Duodenal mucosa (tissue), 2 donors: Measurements from ENCODE around the gene ABCG8.

Experiments
- H3K27ac ChIP-seq: one replicate; pipeline ENCODE4 v1.7.0; 2013; ENCODE audit warnings: low read depth, low read length
- H3K27me3 ChIP-seq, 2 donors: one replicate each; pipeline ENCODE4 v1.7.0; 2013; ENCODE audit warnings: low read length in 2 of 2, control low read depth in 1 of 2; ENCODE audit not compliant: insufficient read depth in 2 of 2, control insufficient read depth in 1 of 2
- H3K36me3 ChIP-seq, 2 donors: one replicate each; pipeline ENCODE4 v1.7.0; 2013; ENCODE audit warnings: low read length in 2 of 2, control low read depth in 1 of 2; ENCODE audit not compliant: insufficient read depth in 2 of 2, control insufficient read depth in 1 of 2
- H3K4me1 ChIP-seq, 2 donors: one replicate each; pipeline ENCODE4 v1.7.0; 2013; ENCODE audit warnings: low read length in 2 of 2, control low read depth in 1 of 2; ENCODE audit not compliant: insufficient read depth in 2 of 2, control insufficient read depth in 1 of 2
- H3K4me3 ChIP-seq, 2 donors: one replicate each; pipeline ENCODE4 v1.7.0; 2013; ENCODE audit warnings: low read length in 2 of 2, low read depth in 1 of 2
- H3K9ac ChIP-seq, 2 donors: one replicate each; pipeline ENCODE4 v1.7.0; 2013; ENCODE audit warnings: low read length in 2 of 2, low read depth in 1 of 2
- H3K9me3 ChIP-seq, 2 donors: one replicate each; pipeline ENCODE4 v1.7.0; 2013; ENCODE audit warnings: low read length in 2 of 2, control low read depth in 1 of 2; ENCODE audit not compliant: control insufficient read depth in 1 of 2

ABCG8 gene

GRCh38 chr2:43840965-43841364 lies 2.2 kb downstream of the ABCG8 start:
- H3K27me3 ChIP-seq = no peaks in the 10 kb centered on the region
- H3K9me3 ChIP-seq = no peaks in the 10 kb centered on the region

GRCh38 chr2:43841949-43842865 lies 3.4 kb downstream of the ABCG8 start:
- H3K27ac ChIP-seq = no peak overlapping the region
- H3K9ac ChIP-seq = no peak overlapping the region
- H3K4me1 ChIP-seq = peaks cover 7 to 8% of the 10 kb centered on the region in 2 donors
- H3K36me3 ChIP-seq = no peaks in the 10 kb centered on the region
- no peaks in the 10 kb centered on the region for H3K27me3 ChIP-seq
- H3K4me3 ChIP-seq = no peak overlapping the region
- no peaks in the 10 kb centered on the region for H3K9me3 ChIP-seq

More at GRCh38 chr2:43840965-43841364, 2.2 kb downstream of the ABCG8 start:
- H3K4me1 ChIP-seq = no peaks in the 10 kb centered on the region
- H3K9ac ChIP-seq = no peak overlapping the region
- H3K4me3 ChIP-seq = no peak overlapping the region
- H3K36me3 ChIP-seq = no peaks in the 10 kb centered on the region
- no peak overlapping the region for H3K27ac ChIP-seq

- Histone ChIP-seq H3K4me3 (no peak overlapping the region), H3K27ac (no peak overlapping the region), H3K27me3 (no peaks in the 10 kb centered on the region), H3K4me1 (peaks cover 8 to 9% of the 10 kb centered on the region in 2 donors), H3K36me3 (no peaks in the 10 kb centered on the region), H3K9ac (no peak overlapping the region), H3K9me3 (no peaks in the 10 kb centered on the region)
Observed at GRCh38 chr2:43842866-43843226, 4.1 kb downstream of the ABCG8 start.

- H3K4me3 ChIP-seq = no peak overlapping the region
- H3K4me1 ChIP-seq = peaks cover 8 to 9% of the 10 kb centered on the region in 2 donors
- H3K36me3 ChIP-seq = peaks cover 0 to 3% of the 10 kb centered on the region in 2 donors
- no peak overlapping the region for H3K27ac ChIP-seq
- no peaks in the 10 kb centered on the region for H3K27me3 ChIP-seq
- H3K9ac ChIP-seq = no peak overlapping the region
- no peaks in the 10 kb centered on the region for H3K9me3 ChIP-seq
Observed at GRCh38 chr2:43845181-43845580, 6.4 kb downstream of the ABCG8 start.

GRCh38 chr2:43846140-43846793 lies 7.5 kb downstream of the ABCG8 start:
- H3K4me3 ChIP-seq = no peak overlapping the region
- H3K4me1 ChIP-seq = peaks cover 8 to 9% of the 10 kb centered on the region in 2 donors

GRCh38 chr2:43848214-43848613 lies 9.4 kb downstream of the ABCG8 start:
- Histone ChIP-seq H3K27ac (no peak overlapping the region), H3K9me3 (no peaks in the 10 kb centered on the region), H3K9ac (no peak overlapping the region), H3K4me3 (no peak overlapping the region), H3K36me3 (peaks cover 0 to 11% of the 10 kb centered on the region in 2 donors), H3K4me1 (peaks cover 8 to 17% of the 10 kb centered on the region in 2 donors), H3K27me3 (no peaks in the 10 kb centered on the region)

More at GRCh38 chr2:43846140-43846793, 7.5 kb downstream of the ABCG8 start:
- H3K27ac ChIP-seq = no peak overlapping the region
- H3K9ac ChIP-seq = no peak overlapping the region
- H3K36me3 ChIP-seq = peaks cover 0 to 4% of the 10 kb centered on the region in 2 donors
- no peaks in the 10 kb centered on the region for H3K27me3 ChIP-seq
- H3K9me3 ChIP-seq = no peaks in the 10 kb centered on the region

GRCh38 chr2:43851011-43851980 lies 12.5 kb downstream of the ABCG8 start:
- Histone ChIP-seq H3K27ac (no peak overlapping the region), H3K9me3 (no peaks in the 10 kb centered on the region), H3K4me1 (peaks cover 7 to 21% of the 10 kb centered on the region in 2 donors), H3K27me3 (no peaks in the 10 kb centered on the region), H3K36me3 (peaks cover 0 to 11% of the 10 kb centered on the region in 2 donors), H3K9ac (no peak overlapping the region), H3K4me3 (no peak overlapping the region)

- no peak overlapping the region for H3K9ac ChIP-seq
- H3K9me3 ChIP-seq = no peaks in the 10 kb centered on the region
- no peaks in the 10 kb centered on the region for H3K27me3 ChIP-seq
- H3K4me1 ChIP-seq = peaks cover 0 to 13% of the 10 kb centered on the region in 2 donors
- H3K36me3 ChIP-seq = peaks cover 0 to 11% of the 10 kb centered on the region in 2 donors
- no peak overlapping the region for H3K4me3 ChIP-seq
- no peak overlapping the region for H3K27ac ChIP-seq
Observed at GRCh38 chr2:43852196-43852730, 13.5 kb downstream of the ABCG8 start.

GRCh38 chr2:43853141-43854081 lies 14.6 kb downstream of the ABCG8 start:
- Histone ChIP-seq H3K27ac (no peak overlapping the region), H3K9me3 (no peaks in the 10 kb centered on the region), H3K27me3 (no peaks in the 10 kb centered on the region), H3K4me1 (peaks cover 0 to 12% of the 10 kb centered on the region in 2 donors), H3K36me3 (peaks cover 0 to 11% of the 10 kb centered on the region in 2 donors), H3K9ac (no peak overlapping the region), H3K4me3 (no peak overlapping the region)
